PC-9 (cell line): ENCODE data around the gene KIF21B. TPM values are rescaled to one million over a fixed set of nuclear protein-coding genes. Genes with fewer than 3 reads are reported as not detected.

Experiments
- BruUV-seq: library from RNA; stranded (reverse); fragments of 400-500 nt; replicated peaks from 2 replicates; lab custom pipeline; 2021; lab: Mats Ljungman, UMichigan
- CTCF ChIA-PET: fragments of 300-600 bp; sonication (Branson Sonifier 250); formaldehyde crosslinking; loops from one replicate; lab custom pipeline; 2022; ENCODE audit warnings: antibody characterized with exemption; lab: Charles Lee
- POLR2A ChIA-PET: fragments of 300-600 bp; sonication (Branson Sonifier 250); formaldehyde crosslinking; loops from one replicate; lab custom pipeline; 2022; ENCODE audit warnings: antibody characterized with exemption; ENCODE audit not compliant: unreplicated experiment; lab: Charles Lee
- DNase-seq, 2 experiments: peaks; one replicate each; pipeline versions ENCODE4 v3.0.0 to v3.0.0-alpha.2; 2015 to 2022; ENCODE audit warnings: mixed read lengths in 1 of 2
- H2AFZ ChIP-seq: fragments of 200-600 bp; sonication (generic); 2 replicates; pipeline ENCODE4 v1.8.1; 2017; ENCODE audit warnings: antibody characterized with exemption
- H3F3A ChIP-seq: fragments of 200-600 bp; sonication (generic); 2 replicates; pipeline ENCODE4 v1.8.1; 2017; ENCODE audit warnings: antibody characterized with exemption, mild to moderate bottlenecking, low read depth; ENCODE audit not compliant: insufficient read depth
- H3K27ac ChIP-seq: fragments of 200-600 bp; sonication (generic); 2 replicates; pipeline ENCODE4 v1.6.1; 2016; ENCODE audit warnings: mixed run types
- H3K27me3 ChIP-seq: fragments of 200-600 bp; sonication (generic); 2 replicates; pipeline ENCODE4 v1.6.1; 2016; ENCODE audit warnings: low read depth, mixed run types; ENCODE audit not compliant: insufficient read depth
- H3K36me3 ChIP-seq: fragments of 200-600 bp; sonication (generic); 2 replicates; pipeline ENCODE4 v1.6.1; 2016; ENCODE audit warnings: low read depth, mixed run types
- H3K4me1 ChIP-seq: fragments of 200-600 bp; sonication (generic); replicated peaks from 2 replicates; pipeline ENCODE4 v1.6.1; 2016; ENCODE audit warnings: mixed run types; ENCODE audit not compliant: insufficient read depth
- H3K4me2 ChIP-seq: fragments of 200-600 bp; sonication (generic); 2 replicates; pipeline ENCODE4 v1.6.1; 2017; ENCODE audit warnings: mixed run types
- H3K4me3 ChIP-seq: fragments of 200-600 bp; sonication (generic); 2 replicates; pipeline ENCODE4 v1.6.1; 2016; ENCODE audit warnings: mixed run types
- H3K79me2 ChIP-seq: fragments of 200-600 bp; sonication (generic); 2 replicates; pipeline ENCODE4 v1.6.1; 2017; ENCODE audit warnings: low read depth, mixed run types
- H3K9me2 ChIP-seq: fragments of 200-600 bp; sonication (generic); 2 replicates; pipeline ENCODE4 v1.8.1; 2017; ENCODE audit warnings: mild to moderate bottlenecking; ENCODE audit not compliant: insufficient read depth
- H3K9me3 ChIP-seq: fragments of 200-600 bp; sonication (generic); 2 replicates; pipeline ENCODE4 v1.8.1; 2016; ENCODE audit warnings: low read depth; ENCODE audit not compliant: insufficient read depth
- H4K20me1 ChIP-seq: fragments of 200-600 bp; sonication (generic); 2 replicates; pipeline ENCODE4 v1.8.1; 2017; ENCODE audit not compliant: insufficient read depth
- CTCF ChIP-seq: fragments of 200-600 bp; sonication (generic); conservative IDR thresholded peaks from 2 replicates; pipeline ENCODE4 v1.6.1; 2017; ENCODE audit warnings: mixed run types, antibody characterized with exemption, mild to moderate bottlenecking, moderate library complexity
- EZH2 ChIP-seq: fragments of 200-600 bp; sonication (generic); IDR thresholded peaks from 2 replicates; pipeline ENCODE4 v1.8.0; 2017; ENCODE audit warnings: antibody characterized with exemption, low read depth
- intact Hi-C: fragments of 100-400 bp; cut with micrococcal nuclease; formaldehyde crosslinking; loops from one replicate; pipeline ENCODE4 v1.10.0; 2022; ENCODE audit not compliant: unreplicated experiment
- total RNA-seq: library from RNA; stranded (reverse); gene quantifications from 2 replicates; pipeline ENCODE4 v1.2.3, GENCODE V29; 2021

Gene KIF21B
- total RNA-seq, 1 experiment from 2014 or later = 3.7 TPM

GRCh38 chr1:200989337-200989736, 34.2 kb downstream of the KIF21B start:
- Histone ChIP-seq H4K20me1 (no peaks in the 10 kb centered on the region), H3K4me2 (no peak overlapping the region), H3K79me2 (no peaks in the 10 kb centered on the region), H3K36me3 (no peaks in the 10 kb centered on the region), H3K27me3 (no peaks in the 10 kb centered on the region), H3K4me3 (no peak overlapping the region), H3K9me3 (no peaks in the 10 kb centered on the region), H2AFZ (no peak overlapping the region), H3F3A (no peaks in the 10 kb centered on the region), H3K9me2 (no peaks in the 10 kb centered on the region), H3K27ac (no peak overlapping the region), H3K4me1 (no peaks in the 10 kb centered on the region)
- intact Hi-C loops = no loop called here
- no peak for DNase-seq
- CTCF ChIA-PET = interaction anchor here (0.6 kb wide), 1 partner anchor 18 kb away, joined by 3 read pairs; no protein-coding TSS in a partner anchor
- POLR2A ChIA-PET = no interaction called here
- no TSS peak for BruUV-seq
- TF ChIP-seq EZH2 = no peak
- TF ChIP-seq CTCF = no peak

- Histone ChIP-seq H3K36me3 (no peaks in the 10 kb centered on the region), H3K79me2 (no peaks in the 10 kb centered on the region), H3K4me1 (no peaks in the 10 kb centered on the region), H3K9me2 (no peaks in the 10 kb centered on the region), H3K27me3 (no peaks in the 10 kb centered on the region), H3K4me3 (no peak overlapping the region), H3K27ac (no peak overlapping the region), H4K20me1 (no peaks in the 10 kb centered on the region), H2AFZ (no peak overlapping the region), H3F3A (no peaks in the 10 kb centered on the region), H3K4me2 (no peak overlapping the region), H3K9me3 (no peaks in the 10 kb centered on the region)
- no TSS peak for BruUV-seq
- intact Hi-C loops = no loop called here
- TF ChIP-seq EZH2 (no peak), CTCF (no peak)
- DNase-seq = no peak
- POLR2A ChIA-PET = no interaction called here
- CTCF ChIA-PET = interaction anchor here (0.6 kb wide), 1 partner anchor 17 kb away, joined by 3 read pairs; no protein-coding TSS in a partner anchor
Observed at GRCh38 chr1:200988693-200989092, 34.8 kb downstream of the KIF21B start.

- Histone ChIP-seq H3K27me3 (no peaks in the 10 kb centered on the region), H3K4me2 (no peak overlapping the region), H3K79me2 (no peaks in the 10 kb centered on the region), H2AFZ (no peak overlapping the region), H3K4me3 (no peak overlapping the region), H3K27ac (no peak overlapping the region), H4K20me1 (no peaks in the 10 kb centered on the region), H3K9me2 (no peaks in the 10 kb centered on the region), H3K4me1 (no peaks in the 10 kb centered on the region), H3K36me3 (no peaks in the 10 kb centered on the region), H3F3A (no peaks in the 10 kb centered on the region), H3K9me3 (no peaks in the 10 kb centered on the region)
- no peak for TF ChIP-seq EZH2
- DNase-seq = no peak
- CTCF ChIA-PET = no interaction called here
- POLR2A ChIA-PET = no interaction called here
- no TSS peak for BruUV-seq
- intact Hi-C loops = no loop called here
Observed at GRCh38 chr1:200985481-200985880, 38.0 kb downstream of the KIF21B start.

- Histone ChIP-seq H3K27ac (no peak overlapping the region), H3K4me3 (no peak overlapping the region), H3K27me3 (no peaks in the 10 kb centered on the region), H3K4me1 (no peaks in the 10 kb centered on the region), H3K79me2 (no peaks in the 10 kb centered on the region), H3K9me2 (no peaks in the 10 kb centered on the region), H4K20me1 (no peaks in the 10 kb centered on the region), H3K9me3 (no peaks in the 10 kb centered on the region), H3F3A (no peaks in the 10 kb centered on the region), H2AFZ (no peak overlapping the region), H3K36me3 (no peaks in the 10 kb centered on the region), H3K4me2 (no peak overlapping the region)
- intact Hi-C loops = no loop called here
- ChIA-PET POLR2A (no interaction called here), CTCF (interaction anchor here (1.5 kb wide), 1 partner anchor 11 kb away, joined by 5 read pairs; no protein-coding TSS in a partner anchor)
- TF ChIP-seq CTCF = no peak
- TF ChIP-seq EZH2 = no peak
- no TSS peak for BruUV-seq
- DNase-seq = no peak
Observed at GRCh38 chr1:200983035-200983561, 40.4 kb downstream of the KIF21B start.
